GM19238 (cell line): ENCODE results near the gene QRFP.

Source experiments
- DNase-seq: peaks from one replicate; pipeline ENCODE4 v3.0.0; 2011; ENCODE audit warnings: low spot score; ENCODE audit not compliant: insufficient read length

QRFP gene

GRCh38 chr9:130896233-130897014 is at the start of gene QRFP:
TSS of gene QRFP (minus strand) at chr9:130896812. CDS start at chr9:130893838, 2,974 bp downstream.
- no peak for DNase-seq

GRCh38 chr9:130945173-130945572 is 48.6 kb upstream of the QRFP start:
- no peak for DNase-seq

- no peak for DNase-seq
These were observed 48.0 kb upstream of the QRFP start for GRCh38 chr9:130944510-130945058.

- no peak for DNase-seq
These were observed 47.2 kb upstream of the QRFP start for GRCh38 chr9:130943777-130944176.

- no peak for DNase-seq
These were observed 46.6 kb upstream of the QRFP start for GRCh38 chr9:130943221-130943620.

- DNase-seq = no peak
These were observed 46.1 kb upstream of the QRFP start for GRCh38 chr9:130942679-130943078.

GRCh38 chr9:130942084-130942483 is 45.5 kb upstream of the QRFP start:
- no peak for DNase-seq

- DNase-seq = peak; percentile 87
These were observed 44.3 kb upstream of the QRFP start for GRCh38 chr9:130940693-130941576.

- no peak for DNase-seq
These were observed 43.5 kb upstream of the QRFP start for GRCh38 chr9:130940027-130940549.

- DNase-seq = no peak
These were observed 42.9 kb upstream of the QRFP start for GRCh38 chr9:130939405-130940026.

- DNase-seq = peak; percentile 56
These were observed 42.2 kb upstream of the QRFP start, which contains the start of gene FIBCD1 for GRCh38 chr9:130938652-130939404. TSS of gene FIBCD1 (minus strand) at chr9:130939247. CDS start at chr9:130938607, 640 bp downstream.

GRCh38 chr9:130938184-130938651 is 41.6 kb upstream of the QRFP start:
- no peak for DNase-seq

GRCh38 chr9:130937146-130938076 is 40.8 kb upstream of the QRFP start:
- DNase-seq = no peak

- no peak for DNase-seq
These were observed 39.9 kb upstream of the QRFP start for GRCh38 chr9:130936285-130937117.

GRCh38 chr9:130935648-130936271 is 39.1 kb upstream of the QRFP start:
- DNase-seq = no peak

GRCh38 chr9:130934702-130935647 is 38.4 kb upstream of the QRFP start:
- DNase-seq = no peak

GRCh38 chr9:130934246-130934645 is 37.6 kb upstream of the QRFP start:
- no peak for DNase-seq
